ENCODE results near the gene PRDX6. TPM values are rescaled to one million over a fixed set of nuclear protein-coding genes. Genes with fewer than 3 reads are reported as not detected.

Gene PRDX6, protein sequence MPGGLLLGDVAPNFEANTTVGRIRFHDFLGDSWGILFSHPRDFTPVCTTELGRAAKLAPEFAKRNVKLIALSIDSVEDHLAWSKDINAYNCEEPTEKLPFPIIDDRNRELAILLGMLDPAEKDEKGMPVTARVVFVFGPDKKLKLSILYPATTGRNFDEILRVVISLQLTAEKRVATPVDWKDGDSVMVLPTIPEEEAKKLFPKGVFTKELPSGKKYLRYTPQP
- polyA plus RNA-seq (ENCODE audit: insufficient read length): 359 TPM
- long read RNA-seq, donor 1, transcript PRDX6-203 (4 exons, 859 nt): minor isoform, 12 of 363 reads
- long read RNA-seq, donor 1, transcript PRDX6-202 (2 exons, 809 nt): minor isoform, 9 of 363 reads
- long read RNA-seq, donor 1, transcript PRDX6-201 (5 exons, 1,751 nt): major isoform, 200 of 363 reads
- long read RNA-seq, donor 1, partial matches to known transcripts: 125 of 363 reads
- long read RNA-seq, donor 1, other reads (novel, unspliced or antisense): 17 of 363 reads
- long read RNA-seq, donor 2, transcript PRDX6-203 (4 exons, 859 nt): minor isoform, 5 of 255 reads
- long read RNA-seq, donor 2, transcript PRDX6-201 (5 exons, 1,751 nt): major isoform, 170 of 255 reads
- long read RNA-seq, donor 2, partial matches to known transcripts: 62 of 255 reads
- long read RNA-seq, donor 2, other reads (novel, unspliced or antisense): 14 of 255 reads
- long read RNA-seq, donor 3, transcript PRDX6-201 (5 exons, 1,751 nt): major isoform, 120 of 199 reads
- long read RNA-seq, donor 3, transcript PRDX6-203 (4 exons, 859 nt): minor isoform, 6 of 199 reads
- long read RNA-seq, donor 3, partial matches to known transcripts: 56 of 199 reads
- long read RNA-seq, donor 3, other reads (novel, unspliced or antisense): 15 of 199 reads
- long read RNA-seq, donor 4, transcript PRDX6-201 (5 exons, 1,751 nt): major isoform, 15 of 29 reads
- long read RNA-seq, donor 4, partial matches to known transcripts: 13 of 29 reads
- long read RNA-seq, donor 4, other reads (novel, unspliced or antisense): 0 of 29 reads
- long read RNA-seq, donor 5, transcript PRDX6-203 (4 exons, 859 nt): minor isoform, 7 of 595 reads
- long read RNA-seq, donor 5, transcript PRDX6-201 (5 exons, 1,751 nt): major isoform, 273 of 595 reads
- long read RNA-seq, donor 5, partial matches to known transcripts: 291 of 595 reads
- long read RNA-seq, donor 5, other reads (novel, unspliced or antisense): 21 of 595 reads
- long read RNA-seq, donor 6, transcript PRDX6-203 (4 exons, 859 nt): minor isoform, 14 of 319 reads
- long read RNA-seq, donor 6, transcript PRDX6-201 (5 exons, 1,751 nt): major isoform, 155 of 319 reads
- long read RNA-seq, donor 6, transcript PRDX6-202 (2 exons, 809 nt): minor isoform, 5 of 319 reads
- long read RNA-seq, donor 6, partial matches to known transcripts: 133 of 319 reads
- long read RNA-seq, donor 6, other reads (novel, unspliced or antisense): 12 of 319 reads
- long read RNA-seq, donor 7, transcript PRDX6-201 (5 exons, 1,751 nt): major isoform, 225 of 376 reads
- long read RNA-seq, donor 7, transcript PRDX6-203 (4 exons, 859 nt): minor isoform, 17 of 376 reads
- long read RNA-seq, donor 7, transcript PRDX6-202 (2 exons, 809 nt): minor isoform, 5 of 376 reads
- long read RNA-seq, donor 7, partial matches to known transcripts: 114 of 376 reads
- long read RNA-seq, donor 7, other reads (novel, unspliced or antisense): 15 of 376 reads
- long read RNA-seq, donor 8, transcript PRDX6-201 (5 exons, 1,751 nt): major isoform, 94 of 116 reads
- long read RNA-seq, donor 8, partial matches to known transcripts: 17 of 116 reads
- long read RNA-seq, donor 8, other reads (novel, unspliced or antisense): 0 of 116 reads

DNA sequence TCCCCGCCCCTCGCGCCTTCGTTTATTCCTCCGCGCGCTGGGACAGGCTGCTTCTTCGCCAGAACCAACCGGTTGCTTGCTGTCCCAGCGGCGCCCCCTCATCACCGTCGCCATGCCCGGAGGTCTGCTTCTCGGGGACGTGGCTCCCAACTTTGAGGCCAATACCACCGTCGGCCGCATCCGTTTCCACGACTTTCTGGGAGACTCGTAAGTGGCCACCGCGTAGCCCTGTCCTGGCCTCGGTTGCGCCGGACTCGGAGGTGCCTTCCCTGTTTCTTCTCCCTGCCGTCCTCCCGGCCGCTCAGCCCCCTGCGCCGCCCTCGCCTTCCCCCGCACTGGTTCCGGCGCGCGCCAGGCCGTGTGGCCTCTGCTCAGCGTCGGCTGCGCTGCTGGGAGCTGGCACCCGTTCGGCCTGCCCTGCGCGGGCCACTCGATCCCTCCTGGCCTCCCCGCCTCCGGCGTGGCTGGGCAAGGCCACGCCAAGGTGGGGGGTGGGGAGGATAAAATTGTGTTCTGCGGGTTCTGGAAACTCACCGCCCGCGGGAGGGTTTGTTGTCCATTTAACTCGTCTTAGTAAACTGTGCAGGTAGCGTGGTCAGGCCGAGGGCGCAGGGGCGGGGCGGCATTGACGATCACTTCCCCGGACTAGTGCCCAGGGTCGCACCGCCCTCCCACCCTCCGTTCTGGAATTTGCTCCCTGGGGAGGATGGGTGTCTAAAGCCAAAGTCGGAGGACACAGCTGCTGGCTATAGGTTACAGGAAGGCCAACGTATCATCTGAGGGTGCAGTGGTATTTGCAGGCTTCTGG, at the start of gene PRDX6:
PRDX6 (plus strand) TSS at position 50 of the 808 bp plus-strand sequence; CDS start at position 113, 63 bp downstream.
- peak; percentile 84 for DNase-seq

DNA sequence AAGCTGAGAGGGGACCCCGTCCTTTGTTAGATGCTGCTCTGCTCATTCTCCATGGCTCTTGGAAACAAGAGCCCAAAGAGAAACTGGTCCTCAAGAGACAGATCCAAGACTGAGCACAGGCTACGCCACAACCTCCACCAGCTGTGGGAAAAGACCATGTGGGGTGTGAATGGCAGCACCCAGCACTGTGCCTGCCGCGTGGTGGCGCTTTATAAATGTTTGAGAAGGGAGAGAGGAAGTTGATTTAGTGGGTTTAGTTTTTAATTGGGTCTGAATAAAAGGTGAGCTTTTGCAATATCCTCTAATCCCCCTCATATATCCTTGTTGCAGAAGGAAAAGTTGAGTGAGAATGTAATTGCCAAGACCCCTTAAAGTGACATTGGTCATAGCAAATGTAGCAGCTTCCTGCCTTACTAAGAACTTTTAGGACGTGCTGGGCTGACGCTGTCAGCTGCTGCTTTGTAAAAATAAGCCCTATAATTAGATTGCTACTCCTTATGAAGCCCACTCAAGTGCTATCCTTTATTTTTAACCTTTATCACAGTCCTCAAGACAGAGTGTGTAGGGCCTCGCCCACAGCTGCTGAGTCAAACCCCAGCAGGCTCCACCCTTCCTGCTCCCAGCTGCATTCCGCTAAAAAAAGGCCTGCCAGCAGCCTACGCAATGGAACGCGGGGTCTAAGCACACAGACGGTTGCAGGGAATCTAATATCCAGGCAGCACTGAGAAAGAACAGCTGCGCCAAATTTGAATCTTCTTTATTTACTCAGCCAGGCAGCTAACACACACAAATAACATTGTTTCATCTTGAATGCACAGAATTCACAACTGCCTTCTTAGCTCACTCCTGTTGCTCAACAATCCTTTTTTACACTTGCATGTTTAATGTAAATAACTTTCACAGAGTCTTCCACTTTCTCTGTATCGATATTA, 47.4 kb upstream of the PRDX6 start:
- peak; percentile 81 for DNase-seq

DNA sequence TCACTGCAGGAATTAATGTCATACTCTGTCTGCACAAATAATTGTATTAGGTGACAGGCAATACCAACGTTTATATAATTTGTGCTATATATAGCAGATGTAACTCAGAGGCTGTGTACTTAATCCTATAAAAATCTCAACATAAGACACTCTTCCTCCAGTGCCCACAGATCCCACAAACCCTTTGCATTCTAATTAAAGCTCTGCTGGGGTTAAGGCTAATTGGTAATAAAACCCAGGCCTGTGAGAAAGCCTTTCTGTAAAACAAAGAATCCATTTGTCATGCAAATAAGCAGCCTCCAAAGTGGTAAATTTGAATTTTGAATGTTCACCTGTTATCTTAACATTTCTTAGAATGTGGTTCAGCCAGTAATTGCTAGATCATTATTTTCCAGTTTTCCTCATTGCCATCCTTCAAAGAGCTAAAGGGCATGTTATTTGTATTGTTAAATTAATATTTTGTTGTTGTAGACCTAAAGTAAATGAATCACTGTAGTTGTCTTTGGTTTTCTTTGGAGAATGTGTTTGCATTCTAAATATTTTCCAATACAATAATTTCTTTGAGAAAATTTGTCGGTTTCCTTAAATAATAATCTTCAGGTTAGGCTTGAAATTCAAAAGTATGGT, 46.3 kb upstream of the PRDX6 start:
- no peak for DNase-seq

- peak; percentile 94 for DNase-seq
These were observed 45.7 kb upstream of the PRDX6 start for GRCh38 chr1:173431304-173432045.

GRCh38 chr1:173432331-173432730, 44.8 kb upstream of the PRDX6 start:
- no peak for DNase-seq

- no peak for DNase-seq
These were observed 43.3 kb upstream of the PRDX6 start for GRCh38 chr1:173433751-173434326.

GRCh38 chr1:173436841-173437428, 40.2 kb upstream of the PRDX6 start:
- peak; percentile 31 for DNase-seq

DNA sequence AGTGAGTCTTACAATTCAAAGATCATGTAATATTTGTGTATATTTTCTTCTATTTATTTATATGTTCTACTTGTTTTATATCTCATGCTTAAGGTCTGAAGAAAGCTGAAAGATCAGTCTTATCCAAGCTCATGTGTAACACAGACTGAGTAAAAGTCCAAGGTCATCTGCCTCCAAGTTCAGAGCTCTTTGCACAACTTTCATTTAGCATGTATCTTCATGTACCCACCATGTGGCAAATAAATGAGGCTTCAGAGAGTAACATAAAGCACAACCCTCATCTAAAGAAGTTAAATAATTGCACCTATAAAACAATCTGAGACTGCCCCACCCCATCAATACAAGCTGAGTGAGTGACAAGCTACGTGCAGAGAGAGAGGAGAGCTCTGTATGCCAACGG, 38.5 kb upstream of the PRDX6 start:
- DNase-seq: no peak

DNA sequence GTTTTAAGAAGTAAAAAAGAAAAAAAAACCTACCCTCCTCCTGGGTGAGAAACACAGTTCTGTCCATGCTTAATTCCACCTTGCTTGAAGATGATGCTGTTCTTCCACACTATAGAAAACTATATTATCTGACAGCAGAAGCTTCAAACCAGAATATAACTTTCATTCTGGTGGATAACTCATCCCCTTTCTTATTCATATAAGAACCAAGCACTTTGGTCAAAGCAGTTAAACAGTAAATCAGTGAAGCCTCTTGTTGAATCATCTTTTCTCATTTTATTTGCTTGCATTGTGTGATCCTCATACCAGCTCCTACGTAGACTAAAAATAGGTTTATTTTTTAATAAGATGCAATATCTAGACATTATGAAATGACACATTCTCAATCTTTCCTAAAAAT, 36.7 kb upstream of the PRDX6 start:
- DNase-seq: no peak

DNA sequence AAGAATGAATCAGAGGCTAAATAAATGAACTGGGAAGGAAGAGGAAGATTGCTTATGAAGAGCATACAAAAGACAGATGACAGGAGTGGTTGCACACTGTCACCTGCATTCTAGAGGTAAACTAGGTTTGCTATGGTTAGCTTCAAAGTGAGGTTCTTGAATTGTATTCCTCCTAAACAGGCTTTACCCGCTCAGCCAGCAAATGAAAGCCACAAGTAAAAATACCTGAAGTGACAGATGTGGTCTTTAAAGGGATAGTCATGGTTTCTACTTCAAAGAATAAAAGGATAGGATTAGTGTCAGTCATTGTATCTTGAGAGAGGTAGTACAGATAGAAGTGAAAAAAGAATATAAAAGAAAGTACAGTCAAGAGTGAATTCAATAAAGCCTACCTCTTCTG, 32.4 kb upstream of the PRDX6 start:
- DNase-seq: no peak

GRCh38 chr1:173445164-173445563, 32.0 kb upstream of the PRDX6 start:
- DNase-seq: no peak

GRCh38 chr1:173445656-173446055, 31.5 kb upstream of the PRDX6 start:
- no peak for DNase-seq

- DNase-seq: no peak
These were observed 29.9 kb upstream of the PRDX6 start for GRCh38 chr1:173447224-173447623.

DNA sequence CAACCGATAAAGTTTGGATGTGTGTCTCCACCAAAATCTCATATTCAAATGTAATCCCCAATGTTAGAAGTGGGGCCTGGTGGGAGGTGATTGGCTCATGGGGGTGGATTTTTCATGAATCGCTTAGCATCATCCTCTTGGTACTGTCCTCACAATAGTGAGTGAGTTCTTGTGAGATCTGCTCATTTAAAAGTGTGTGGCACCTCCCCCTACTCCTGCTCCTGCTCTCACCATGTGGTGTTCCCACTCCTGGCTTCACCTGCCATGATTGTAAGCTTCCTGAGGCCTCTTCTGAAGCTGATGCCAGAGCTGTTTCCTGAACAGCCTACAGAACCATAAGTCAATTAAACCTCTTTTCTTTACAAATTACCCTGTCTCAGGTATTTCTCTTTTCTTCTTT, 28.2 kb upstream of the PRDX6 start:
- DNase-seq: no peak

GRCh38 chr1:173451981-173452380, 25.2 kb upstream of the PRDX6 start:
- no peak for DNase-seq

DNA sequence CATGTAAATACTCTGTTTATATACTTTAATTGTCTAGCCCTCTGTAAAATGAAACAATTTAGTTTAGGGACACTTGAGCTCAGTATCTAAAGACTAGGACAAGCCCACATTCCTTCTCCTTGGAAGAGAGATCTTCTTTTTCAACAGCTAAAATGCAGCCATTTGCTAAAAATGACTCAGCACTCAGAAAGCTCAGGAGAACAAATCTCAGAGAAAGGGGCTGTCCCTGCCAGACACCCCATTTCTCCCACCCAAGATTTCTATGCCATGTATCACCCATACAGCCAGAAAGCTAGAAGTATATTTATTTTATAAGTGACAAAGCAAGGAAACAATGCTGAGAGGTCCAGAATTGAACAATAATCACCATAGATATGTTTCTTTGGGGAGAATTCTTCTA, 23.2 kb upstream of the PRDX6 start:
- no peak for DNase-seq

DNA sequence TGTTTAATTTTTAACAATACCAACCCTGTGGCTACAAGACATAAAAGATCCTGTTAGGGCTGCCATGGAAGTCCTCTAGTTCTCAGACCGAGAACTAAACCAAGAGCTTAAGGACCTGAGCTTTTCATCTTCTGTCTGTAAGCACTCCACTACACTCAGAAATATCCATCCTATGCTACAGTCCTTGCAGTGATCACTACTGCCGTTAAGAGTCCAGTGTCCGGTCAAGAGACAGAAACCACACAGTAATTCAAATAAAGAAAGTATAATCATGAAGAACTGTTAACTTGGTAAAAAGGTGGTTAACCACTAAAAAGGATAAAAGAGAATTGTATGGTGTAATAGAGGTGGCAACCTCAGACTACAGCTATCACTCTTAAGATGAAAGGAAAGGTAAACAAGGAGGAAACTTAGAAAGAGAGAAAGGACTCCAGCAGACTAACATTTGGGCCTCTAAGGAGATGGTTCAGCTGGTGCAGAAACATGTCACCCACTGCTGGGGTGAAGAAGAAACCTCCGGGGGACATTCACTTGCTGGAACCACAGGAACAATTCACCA, 22.1 kb upstream of the PRDX6 start:
- DNase-seq: no peak
